Endothelial cell of umbilical vein (primary cell): ENCODE measurements around the gene CYP2A6. TPM values are rescaled to one million over a fixed set of nuclear protein-coding genes. Genes with fewer than 3 reads are reported as not detected.

Experiments used
- BruUV-seq: library from RNA; stranded (reverse); fragments of 400-500 nt; replicated peaks from 2 replicates; lab custom pipeline; 2021; lab: Mats Ljungman, UMichigan
- CTCF ChIA-PET: fragments of 300-600, 350-600 bp; sonication (Branson Sonifier 250); formaldehyde crosslinking; loops from one replicate; lab custom pipeline; 2021; ENCODE audit warnings: antibody characterized with exemption, inconsistent platforms; lab: Charles Lee
- POLR2A ChIA-PET: fragments of 300-600, 350-600 bp; sonication (Branson Sonifier 250); formaldehyde crosslinking; loops from one replicate; lab custom pipeline; 2021; ENCODE audit warnings: antibody characterized with exemption, inconsistent platforms; lab: Charles Lee
- DNase-seq: peaks from one replicate; pipeline ENCODE4 v3.0.0-alpha.2; 2011; ENCODE audit warnings: low read depth, low spot score
- FAIRE-seq: peaks from 2 replicates; lab custom pipeline; 2011; peaks lifted over from hg19 to GRCh38; lab: Jason Lieb, UNC
- H2AFZ ChIP-seq: 2 replicates; pipeline ENCODE4 v1.6.0; 2012; ENCODE audit warnings: low read depth, low read length, control low read depth, inconsistent platforms
- H3K27ac ChIP-seq: 2 replicates; pipeline ENCODE4 v1.5.1; 2011; ENCODE audit warnings: low read depth, mild to moderate bottlenecking, control low read depth, low read length, moderate library complexity; ENCODE audit not compliant: insufficient read depth
- H3K27me3 ChIP-seq, 2 experiments: 2 replicates each; pipeline versions ENCODE4 v1.6.0 to v1.6.1; 2011; ENCODE audit warnings: low read length in 2 of 2, mixed read lengths in 1 of 2; ENCODE audit not compliant: control insufficient read depth in 2 of 2, insufficient read depth in 2 of 2
- H3K36me3 ChIP-seq, 2 experiments: 2 replicates in 1 of 2; 3 replicates in 1 of 2; pipeline ENCODE4 v1.5.1; 2011; ENCODE audit warnings: low read length in 2 of 2, mild to moderate bottlenecking in 1 of 2, moderate library complexity in 1 of 2; ENCODE audit not compliant: control insufficient read depth in 2 of 2, insufficient read depth in 2 of 2; ENCODE audit errors: extremely low read depth in 1 of 2
- H3K4me1 ChIP-seq: 3 replicates; pipeline ENCODE4 v1.5.1; 2011; ENCODE audit warnings: mild to moderate bottlenecking, low read length; ENCODE audit not compliant: control insufficient read depth, insufficient read depth; ENCODE audit errors: extremely low read depth
- H3K4me2 ChIP-seq: 2 replicates; pipeline ENCODE4 v1.6.1; 2011; ENCODE audit warnings: low read length, control low read depth, mixed read lengths; ENCODE audit not compliant: insufficient read depth
- H3K4me3 ChIP-seq, 3 experiments: fragments of 200-600 bp in 1 of 3; sonication (generic), shearing (Covaris generic) in 1 of 3; replicated peaks in 1 of 3; 2 replicates each; pipeline ENCODE4 v1.5.1; 2011 to 2016; ENCODE audit warnings: control low read depth in 3 of 3, low read length in 3 of 3, mild to moderate bottlenecking in 2 of 3, inconsistent platforms in 1 of 3, low read depth in 1 of 3, moderate library complexity in 1 of 3; ENCODE audit not compliant: insufficient read depth in 1 of 3
- H3K79me2 ChIP-seq: 2 replicates; pipeline ENCODE4 v1.6.0; 2012; ENCODE audit warnings: low read length, inconsistent platforms; ENCODE audit not compliant: control insufficient read depth, insufficient read depth
- H3K9ac ChIP-seq: replicated peaks from 2 replicates; pipeline ENCODE3; 2011; ENCODE audit warnings: low read length, control low read depth; ENCODE audit not compliant: insufficient read depth; ENCODE audit errors: extremely low read depth
- H3K9me1 ChIP-seq: replicated peaks from 3 replicates; pipeline ENCODE4 v1.6.0; 2011; ENCODE audit warnings: mild to moderate bottlenecking, low read length; ENCODE audit not compliant: control insufficient read depth, insufficient read depth; ENCODE audit errors: extremely low read depth
- H3K9me3 ChIP-seq: replicated peaks from 2 replicates; pipeline ENCODE4 v1.5.1; 2012; ENCODE audit warnings: low read length, inconsistent platforms; ENCODE audit not compliant: control insufficient read depth, insufficient read depth
- H4K20me1 ChIP-seq: replicated peaks from 2 replicates; pipeline ENCODE3; 2011; ENCODE audit warnings: mild to moderate bottlenecking, low read length; ENCODE audit not compliant: control insufficient read depth, insufficient read depth; ENCODE audit errors: extremely low read depth
- EZH2 ChIP-seq: IDR thresholded peaks from 2 replicates; pipeline ENCODE4 v1.6.1; 2012; ENCODE audit warnings: borderline replicate concordance, low read depth, mild to moderate bottlenecking, moderate library complexity, low read length, inconsistent platforms; ENCODE audit not compliant: severe bottlenecking
- FOS ChIP-seq: IDR thresholded peaks from 2 replicates; pipeline ENCODE4 v1.6.1; 2011; ENCODE audit warnings: mild to moderate bottlenecking, low read length, moderate library complexity, borderline replicate concordance; ENCODE audit not compliant: insufficient read depth
- GATA2 ChIP-seq: IDR thresholded peaks from 2 replicates; pipeline ENCODE4 v1.7.0; 2011; ENCODE audit warnings: low read depth, mild to moderate bottlenecking, moderate library complexity, mixed read lengths, low read length; ENCODE audit not compliant: insufficient read length, insufficient read depth
- JUN ChIP-seq: IDR thresholded peaks from 2 replicates; pipeline ENCODE4 v1.6.1; 2011; ENCODE audit warnings: borderline replicate concordance, low read depth; ENCODE audit not compliant: insufficient read length, insufficient read depth
- MYC ChIP-seq: IDR thresholded peaks from one replicate; pipeline ENCODE4 v1.6.1; 2011; ENCODE audit warnings: mild to moderate bottlenecking, low read depth, low read length
- POLR2A ChIP-seq: IDR thresholded peaks from 2 replicates; pipeline ENCODE4 v1.6.1; 2012; ENCODE audit warnings: low read depth, mild to moderate bottlenecking, control low read depth, low read length
- POLR2AphosphoS5 ChIP-seq: IDR thresholded peaks from 2 replicates; pipeline ENCODE4 v1.6.1; 2012; ENCODE audit warnings: low read depth, mild to moderate bottlenecking, control low read depth, low read length, moderate library complexity; ENCODE audit not compliant: insufficient read depth
- dilution Hi-C: fragments of 300-500 bp; cut with MboI; formaldehyde crosslinking; loops from one replicate; pipeline ENCODE4 v1.15.0; 2019; ENCODE audit warnings: low sequenced_read_pairs; ENCODE audit not compliant: extremely low pct_ligation_motif_present
- intact Hi-C: fragments of 100-400 bp; cut with micrococcal nuclease; formaldehyde crosslinking; loops from one replicate; pipeline ENCODE4 v1.10.0; 2022
- polyA plus RNA-seq, 4 experiments: library from polyadenylated mRNA; depleted of rRNA in 3 of 4; stranded (reverse) in 3 of 4; unstranded in 1 of 4; fragments of >200 nt; gene quantifications; 2 replicates each; pipeline versions ENCODE4 v1.2.1 to v1.2.3, GENCODE V29; 2011 to 2012; ENCODE audit warnings: missing spikeins in 1 of 4
- total RNA-seq: library from RNA; stranded (reverse); gene quantifications from 2 replicates; pipeline ENCODE4 v1.2.3, GENCODE V29; 2021
- TF ChIP-seq, protein P1 (sequence below): IDR thresholded peaks from 2 replicates; pipeline ENCODE4 v1.6.1; 2011; ENCODE audit not compliant: insufficient read depth, insufficient read length
- TF ChIP-seq, protein P2 (sequence below), 2 donors: IDR thresholded peaks; 1 replicate in 1 of 2; 2 replicates in 1 of 2; pipeline ENCODE4 v1.5.1; 2011; ENCODE audit warnings: low read length in 2 of 2, mild to moderate bottlenecking in 2 of 2, moderate library complexity in 2 of 2, control low read depth in 1 of 2, inconsistent platforms in 1 of 2, low read depth in 1 of 2; ENCODE audit not compliant: insufficient read depth in 1 of 2; ENCODE audit errors: extremely low read depth in 1 of 2

The CYP2A6 gene
- total and polyA plus RNA-seq, 2 donors (not counting 3 experiments of a cell fraction or from before 2014, with no cell fraction given) = not detected

DNA sequence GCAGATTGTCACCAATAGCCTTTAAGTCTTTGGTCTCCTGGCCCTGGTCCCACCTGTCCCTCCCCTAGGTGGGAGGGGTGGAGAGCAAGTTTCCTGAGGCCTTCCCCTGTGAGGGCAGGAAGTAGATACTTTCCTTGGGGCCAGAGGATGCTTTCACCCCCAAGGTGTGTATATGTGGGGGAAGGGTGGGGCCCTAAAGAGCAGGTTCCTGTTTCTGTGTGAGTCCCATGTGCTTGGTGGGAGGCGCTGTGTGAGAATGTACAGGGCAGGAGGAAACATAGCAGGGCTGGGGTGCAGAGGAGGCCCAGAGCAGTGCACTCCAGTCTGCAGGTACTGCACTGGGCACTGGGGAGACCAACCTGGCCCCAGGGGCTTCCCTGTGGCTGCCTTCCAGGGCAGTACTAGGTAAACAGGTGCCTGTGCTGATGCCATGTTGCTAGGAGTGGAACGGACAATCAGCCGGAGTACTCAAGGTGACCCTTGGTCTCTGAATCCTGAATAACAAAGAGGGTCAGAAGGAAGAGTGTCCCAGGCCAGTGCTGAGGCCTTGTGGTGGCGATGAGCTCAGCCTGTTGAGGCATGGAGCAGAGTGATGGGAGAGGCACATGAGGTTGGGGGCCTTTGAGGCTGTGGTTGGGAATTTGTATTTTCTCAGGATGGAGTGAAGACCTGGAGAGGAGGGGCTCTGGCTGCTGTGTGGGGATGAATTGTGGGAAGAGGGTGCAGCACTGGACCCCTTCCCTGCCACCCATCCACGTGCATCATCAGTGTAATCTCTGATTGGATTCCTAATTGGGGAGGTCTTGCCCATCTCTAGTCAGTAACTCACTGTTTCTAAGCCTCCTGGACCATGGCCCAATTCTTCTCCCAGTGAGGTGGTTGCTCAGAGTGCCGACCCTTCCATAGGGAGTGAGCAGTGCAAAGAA lies 46.1 kb downstream of the CYP2A6 start:
- H4K20me1 ChIP-seq = no peaks in the 10 kb centered on the region
- BruUV-seq = no TSS peak

More for the DNA sequence above, 46.1 kb downstream of the CYP2A6 start:
- no peak overlapping the region for H3K4me2 ChIP-seq
- peaks cover 6 to 41% of the 10 kb centered on the region in 2 experiments for H3K36me3 ChIP-seq
- no peak overlapping the region for H2AFZ ChIP-seq
- H3K79me2 ChIP-seq = peaks cover 86% of the 10 kb centered on the region
- H3K9me3 ChIP-seq = no peaks in the 10 kb centered on the region
- peaks cover 71% of the 10 kb centered on the region for H3K4me1 ChIP-seq
- DNase-seq (no peak), FAIRE-seq (no peak)
- H3K27ac ChIP-seq = no peak overlapping the region
- ChIA-PET POLR2A (no interaction called here), CTCF (interaction anchor here (1.8 kb wide), 1 partner anchor 16 kb away, joined by 5 read pairs; no protein-coding TSS in a partner anchor)
- no peaks in the 10 kb centered on the region for H3K27me3 ChIP-seq
- intact Hi-C loops (loop anchor here (10.0 kb wide), 1 partner anchor 359 kb away; the partner anchor contains the start of gene SERTAD3), dilution Hi-C loops (no loop called here)
- H3K9me1 ChIP-seq = no peaks in the 10 kb centered on the region
- no peak overlapping the region for H3K4me3 ChIP-seq
- TF ChIP-seq MYC (no peak), EZH2 (no peak), JUN (no peak), POLR2A (no peak), GATA2 (no peak), FOS (no peak), POLR2AphosphoS5 (no peak)
- TF ChIP-seq, protein P1, sequence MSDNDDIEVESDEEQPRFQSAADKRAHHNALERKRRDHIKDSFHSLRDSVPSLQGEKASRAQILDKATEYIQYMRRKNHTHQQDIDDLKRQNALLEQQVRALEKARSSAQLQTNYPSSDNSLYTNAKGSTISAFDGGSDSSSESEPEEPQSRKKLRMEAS = no peak
- TF ChIP-seq, protein P2, sequence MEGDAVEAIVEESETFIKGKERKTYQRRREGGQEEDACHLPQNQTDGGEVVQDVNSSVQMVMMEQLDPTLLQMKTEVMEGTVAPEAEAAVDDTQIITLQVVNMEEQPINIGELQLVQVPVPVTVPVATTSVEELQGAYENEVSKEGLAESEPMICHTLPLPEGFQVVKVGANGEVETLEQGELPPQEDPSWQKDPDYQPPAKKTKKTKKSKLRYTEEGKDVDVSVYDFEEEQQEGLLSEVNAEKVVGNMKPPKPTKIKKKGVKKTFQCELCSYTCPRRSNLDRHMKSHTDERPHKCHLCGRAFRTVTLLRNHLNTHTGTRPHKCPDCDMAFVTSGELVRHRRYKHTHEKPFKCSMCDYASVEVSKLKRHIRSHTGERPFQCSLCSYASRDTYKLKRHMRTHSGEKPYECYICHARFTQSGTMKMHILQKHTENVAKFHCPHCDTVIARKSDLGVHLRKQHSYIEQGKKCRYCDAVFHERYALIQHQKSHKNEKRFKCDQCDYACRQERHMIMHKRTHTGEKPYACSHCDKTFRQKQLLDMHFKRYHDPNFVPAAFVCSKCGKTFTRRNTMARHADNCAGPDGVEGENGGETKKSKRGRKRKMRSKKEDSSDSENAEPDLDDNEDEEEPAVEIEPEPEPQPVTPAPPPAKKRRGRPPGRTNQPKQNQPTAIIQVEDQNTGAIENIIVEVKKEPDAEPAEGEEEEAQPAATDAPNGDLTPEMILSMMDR (IDR thresholded peaks at IDR 0.05; ENCODE audit: extremely low read depth in 1 of 2, insufficient read depth in 1 of 2, low read depth in 1 of 2, low read length in 2 of 2) = no peak
- H3K9ac ChIP-seq = no peak overlapping the region
